Osteocyte (in vitro differentiated cells): Measurements from ENCODE around the gene ATXN10. TPM values are rescaled to one million over a fixed set of nuclear protein-coding genes. Genes with fewer than 3 reads are reported as not detected.
"Not testable (repeated sequence)": the region's sequence is repeated elsewhere in the genome, so short reads cannot be mapped to it uniquely, and the experiment has no call there.

ENCODE experiments used
- DNase-seq: peaks from one replicate; pipeline ENCODE4 v3.0.0; 2021; ENCODE audit warnings: mixed read lengths; ENCODE audit not compliant: unreplicated experiment; ENCODE audit errors: extremely low spot score
- H3K27ac Mint-ChIP-seq: one replicate; pipeline ENCODE4 v1.8.0; 2021; ENCODE audit warnings: mild to moderate bottlenecking, mixed read lengths; ENCODE audit not compliant: unreplicated experiment
- H3K27me3 Mint-ChIP-seq: one replicate; pipeline ENCODE4 v1.8.0; 2021; ENCODE audit warnings: mixed read lengths; ENCODE audit not compliant: unreplicated experiment
- H3K36me3 Mint-ChIP-seq: one replicate; pipeline ENCODE4 v1.8.0; 2021; ENCODE audit warnings: mixed read lengths; ENCODE audit not compliant: unreplicated experiment
- H3K4me1 Mint-ChIP-seq: one replicate; pipeline ENCODE4 v1.8.0; 2021; ENCODE audit warnings: mixed read lengths; ENCODE audit not compliant: unreplicated experiment
- H3K4me3 Mint-ChIP-seq: one replicate; pipeline ENCODE4 v1.8.0; 2021; ENCODE audit warnings: mild to moderate bottlenecking, moderate library complexity, mixed read lengths; ENCODE audit not compliant: unreplicated experiment
- H3K9me3 Mint-ChIP-seq: one replicate; pipeline ENCODE4 v1.8.0; 2021; ENCODE audit warnings: mixed read lengths; ENCODE audit not compliant: unreplicated experiment
- total RNA-seq: library from RNA; stranded (reverse); gene quantifications from 2 replicates; pipeline ENCODE4 v1.2.1, GENCODE V29; 2021
- TF ChIP-seq, protein P1 (sequence below): fragments of 200-600 bp; sonication (generic); IDR thresholded peaks from 2 replicates; pipeline ENCODE4 v1.5.0; 2021; ENCODE audit warnings: antibody characterized with exemption, mild to moderate bottlenecking, moderate library complexity

ATXN10 gene
- total RNA-seq, 1 donor from 2014 or later = 164 TPM

- Mint-ChIP-seq H3K27me3 (no peaks in the 10 kb centered on the region), H3K27ac (no peak overlapping the region), H3K36me3 (peaks cover 5% of the 10 kb centered on the region), H3K4me3 (no peak overlapping the region), H3K9me3 (no peaks in the 10 kb centered on the region), H3K4me1 (peaks cover 35% of the 10 kb centered on the region)
- TF ChIP-seq, protein P1, sequence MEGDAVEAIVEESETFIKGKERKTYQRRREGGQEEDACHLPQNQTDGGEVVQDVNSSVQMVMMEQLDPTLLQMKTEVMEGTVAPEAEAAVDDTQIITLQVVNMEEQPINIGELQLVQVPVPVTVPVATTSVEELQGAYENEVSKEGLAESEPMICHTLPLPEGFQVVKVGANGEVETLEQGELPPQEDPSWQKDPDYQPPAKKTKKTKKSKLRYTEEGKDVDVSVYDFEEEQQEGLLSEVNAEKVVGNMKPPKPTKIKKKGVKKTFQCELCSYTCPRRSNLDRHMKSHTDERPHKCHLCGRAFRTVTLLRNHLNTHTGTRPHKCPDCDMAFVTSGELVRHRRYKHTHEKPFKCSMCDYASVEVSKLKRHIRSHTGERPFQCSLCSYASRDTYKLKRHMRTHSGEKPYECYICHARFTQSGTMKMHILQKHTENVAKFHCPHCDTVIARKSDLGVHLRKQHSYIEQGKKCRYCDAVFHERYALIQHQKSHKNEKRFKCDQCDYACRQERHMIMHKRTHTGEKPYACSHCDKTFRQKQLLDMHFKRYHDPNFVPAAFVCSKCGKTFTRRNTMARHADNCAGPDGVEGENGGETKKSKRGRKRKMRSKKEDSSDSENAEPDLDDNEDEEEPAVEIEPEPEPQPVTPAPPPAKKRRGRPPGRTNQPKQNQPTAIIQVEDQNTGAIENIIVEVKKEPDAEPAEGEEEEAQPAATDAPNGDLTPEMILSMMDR = no peak
- no peak for DNase-seq
These were observed 4.4 kb downstream of the ATXN10 start for GRCh38 chr22:45676024-45676423.

DNA sequence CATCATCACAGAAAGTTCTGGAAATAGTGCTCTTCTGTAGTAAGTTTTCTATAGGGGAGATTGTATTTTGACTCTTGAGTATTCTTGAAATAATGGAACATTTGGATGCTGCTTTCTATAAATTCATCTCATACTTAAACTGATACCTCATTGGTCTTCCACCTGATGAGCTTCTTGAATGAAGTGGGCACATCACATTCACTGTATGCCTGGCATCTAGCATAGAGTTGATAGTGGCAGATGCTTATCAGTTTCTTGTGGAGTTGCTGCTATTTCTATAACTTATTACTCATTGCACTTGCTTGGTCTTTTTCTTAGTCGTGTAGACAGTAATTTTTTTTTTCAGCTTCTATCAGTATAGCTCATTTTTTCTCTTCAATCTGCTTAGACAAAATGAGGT lies 5.4 kb downstream of the ATXN10 start:
- no peak overlapping the region for H3K27ac Mint-ChIP-seq

GRCh38 chr22:45678961-45679912 lies 7.6 kb downstream of the ATXN10 start:
- H3K4me3 Mint-ChIP-seq = no peak overlapping the region
- no peaks in the 10 kb centered on the region for H3K27me3 Mint-ChIP-seq
- TF ChIP-seq, protein P1 = no peak
- peaks cover 5% of the 10 kb centered on the region for H3K36me3 Mint-ChIP-seq
- H3K4me1 Mint-ChIP-seq = peaks cover 15% of the 10 kb centered on the region
- DNase-seq = no peak
- peak overlapping the region; percentile 62 for H3K27ac Mint-ChIP-seq
- H3K9me3 Mint-ChIP-seq = no peaks in the 10 kb centered on the region

More for the DNA sequence above, 5.4 kb downstream of the ATXN10 start:
- H3K4me1 Mint-ChIP-seq = peaks cover 35% of the 10 kb centered on the region
- H3K27me3 Mint-ChIP-seq = no peaks in the 10 kb centered on the region
- no peak overlapping the region for H3K4me3 Mint-ChIP-seq
- H3K9me3 Mint-ChIP-seq = no peaks in the 10 kb centered on the region
- TF ChIP-seq, protein P1 = no peak
- H3K36me3 Mint-ChIP-seq = peaks cover 5% of the 10 kb centered on the region
- DNase-seq = no peak

- Mint-ChIP-seq H3K9me3 (no peaks in the 10 kb centered on the region), H3K27ac (no peak overlapping the region), H3K27me3 (no peaks in the 10 kb centered on the region), H3K4me1 (peaks cover 16% of the 10 kb centered on the region), H3K4me3 (no peak overlapping the region), H3K36me3 (peaks cover 5% of the 10 kb centered on the region)
- TF ChIP-seq, protein P1 = no peak
- DNase-seq = no peak
These were observed 9.5 kb downstream of the ATXN10 start for GRCh38 chr22:45680932-45681700.

DNA sequence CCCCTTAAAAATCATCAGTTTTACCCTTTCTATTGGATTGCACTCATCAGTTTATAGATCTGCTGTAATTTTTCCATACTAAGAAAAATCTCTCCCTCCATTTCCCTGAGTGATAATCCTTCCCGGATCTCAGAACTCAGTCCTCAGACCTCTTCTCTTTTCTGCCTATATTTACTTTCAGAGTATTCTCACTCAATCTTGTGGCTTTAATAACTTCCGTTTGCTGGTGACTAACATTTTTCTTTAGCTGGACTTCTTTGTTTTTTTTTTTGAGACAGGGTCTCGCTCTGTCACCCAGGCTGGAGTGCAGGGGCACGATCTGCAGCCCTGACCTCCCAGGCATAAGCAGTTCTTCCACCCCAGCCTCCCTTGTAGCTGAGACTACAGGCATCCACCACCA lies 10.4 kb downstream of the ATXN10 start:
- Mint-ChIP-seq H3K9me3 (no peaks in the 10 kb centered on the region), H3K27ac (no peak overlapping the region), H3K36me3 (peaks cover under 1% of the 10 kb centered on the region), H3K4me1 (peaks cover 25% of the 10 kb centered on the region), H3K27me3 (no peaks in the 10 kb centered on the region), H3K4me3 (no peak overlapping the region)
- DNase-seq = no peak
- TF ChIP-seq, protein P1 = no peak

DNA sequence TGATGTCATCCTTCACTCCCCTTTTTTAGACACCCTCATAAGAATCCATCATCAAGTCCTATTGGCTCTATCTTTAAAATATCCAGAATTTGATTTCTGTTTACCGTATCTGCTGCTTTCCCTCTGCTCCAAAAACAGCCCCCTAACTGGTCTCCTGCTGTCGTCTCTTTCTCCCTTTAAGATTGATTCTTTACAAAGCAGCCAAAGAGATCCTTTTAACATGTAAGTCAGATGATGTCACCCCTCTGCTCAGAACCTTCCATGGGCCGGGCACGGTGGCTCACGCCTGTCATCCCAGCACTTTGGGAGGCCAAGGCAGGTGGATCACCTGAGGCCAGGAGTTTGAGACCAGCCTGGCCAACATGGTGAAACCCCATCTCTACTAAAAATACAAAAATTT lies 11.1 kb downstream of the ATXN10 start:
- H3K9me3 Mint-ChIP-seq = not testable (repeated sequence)

More for the DNA sequence above, 11.1 kb downstream of the ATXN10 start:
- not testable (repeated sequence) for H3K27ac Mint-ChIP-seq, DNase-seq, H3K36me3 Mint-ChIP-seq, H3K4me3 Mint-ChIP-seq, H3K27me3 Mint-ChIP-seq
- H3K4me1 Mint-ChIP-seq = peaks cover 32% of the 10 kb centered on the region
